Skeletal muscle tissue (tissue), 4 donors: ENCODE data around the gene CREBZF. TPM values are rescaled to one million over a fixed set of nuclear protein-coding genes. Genes with fewer than 3 reads are reported as not detected.

Experiments used
- H3K27ac ChIP-seq: one replicate; pipeline ENCODE4 v1.7.0; 2013; ENCODE audit warnings: mild to moderate bottlenecking, low read depth, low read length, inconsistent platforms
- H3K27me3 ChIP-seq, 3 donors: one replicate each; pipeline ENCODE4 v1.7.0; 2013; ENCODE audit warnings: low read length in 3 of 3; ENCODE audit not compliant: control insufficient read depth in 3 of 3, insufficient read depth in 3 of 3
- H3K36me3 ChIP-seq, 3 donors: one replicate each; pipeline ENCODE4 v1.7.0; 2013; ENCODE audit warnings: low read length in 3 of 3; ENCODE audit not compliant: control insufficient read depth in 3 of 3, insufficient read depth in 3 of 3
- H3K4me1 ChIP-seq, 3 donors: one replicate each; pipeline ENCODE4 v1.7.0; 2013; ENCODE audit warnings: low read length in 3 of 3, mild to moderate bottlenecking in 3 of 3; ENCODE audit not compliant: control insufficient read depth in 3 of 3, insufficient read depth in 3 of 3
- H3K4me3 ChIP-seq, 3 donors: one replicate each; pipeline ENCODE4 v1.7.0; 2013; ENCODE audit warnings: low read length in 3 of 3
- H3K9ac ChIP-seq, 3 donors: one replicate each; pipeline ENCODE4 v1.7.0; 2013; ENCODE audit warnings: low read length in 3 of 3, mild to moderate bottlenecking in 3 of 3, moderate library complexity in 2 of 3, low read depth in 1 of 3
- H3K9me3 ChIP-seq, 3 donors: one replicate each; pipeline ENCODE4 v1.7.0; 2013; ENCODE audit warnings: low read length in 3 of 3; ENCODE audit not compliant: control insufficient read depth in 3 of 3
- total RNA-seq: library from RNA; depleted of rRNA; stranded (reverse); fragments of >200 nt; gene quantifications from one replicate; pipeline ENCODE4 v1.2.3, GENCODE V29; 2014
- donor health status: Osteomylitis.

Gene CREBZF
- 28.7 TPM for total RNA-seq

- Histone ChIP-seq H3K27ac (peak within 1 kb of the TSS; percentile 98), H3K4me1 (peaks cover 11 to 34% (median 16%) of the 10 kb centered on the region in 3 donors), H3K9me3 (no peaks in the 10 kb centered on the region), H3K9ac (peak within 1 kb of the TSS; percentile 92 to 97 (median 96)), H3K4me3 (peak within 1 kb of the TSS; percentile 84 to 96 (median 88)), H3K27me3 (no peaks in the 10 kb centered on the region), H3K36me3 (peaks cover 0 to 10% (median 3%) of the 10 kb centered on the region in 3 donors)
Observed at GRCh38 chr11:85664615-85665481, at the start of gene CREBZF. Gene CREBZF (minus strand): TSS chr11:85665129. CDS start chr11:85664875, 254 bp downstream.

- H3K9me3 ChIP-seq = no peaks in the 10 kb centered on the region
- H3K27ac ChIP-seq = no peak overlapping the region
- H3K4me3 ChIP-seq = no peak overlapping the region
- no peak overlapping the region for H3K9ac ChIP-seq
- no peaks in the 10 kb centered on the region for H3K36me3 ChIP-seq
- no peaks in the 10 kb centered on the region for H3K27me3 ChIP-seq
- H3K4me1 ChIP-seq = peaks cover 0 to 14% (median 0%) of the 10 kb centered on the region in 3 donors
Observed at GRCh38 chr11:85712953-85713352, 48.0 kb upstream of the CREBZF start.

- no peak overlapping the region for H3K9ac ChIP-seq
- H3K4me3 ChIP-seq = no peak overlapping the region
- H3K4me1 ChIP-seq = peaks cover 0 to 2% (median 0%) of the 10 kb centered on the region in 3 donors
- no peak overlapping the region for H3K27ac ChIP-seq
- no peaks in the 10 kb centered on the region for H3K36me3 ChIP-seq
- no peaks in the 10 kb centered on the region for H3K27me3 ChIP-seq
- no peaks in the 10 kb centered on the region for H3K9me3 ChIP-seq
Observed at GRCh38 chr11:85710917-85711316, 46.0 kb upstream of the CREBZF start.

- Histone ChIP-seq H3K36me3 (no peaks in the 10 kb centered on the region), H3K27ac (no peak overlapping the region), H3K9me3 (no peaks in the 10 kb centered on the region), H3K27me3 (no peaks in the 10 kb centered on the region), H3K4me3 (no peak overlapping the region), H3K9ac (no peak overlapping the region), H3K4me1 (no peaks in the 10 kb centered on the region)
Observed at GRCh38 chr11:85709941-85710702, 45.2 kb upstream of the CREBZF start.

GRCh38 chr11:85705800-85706199, 40.9 kb upstream of the CREBZF start:
- H3K36me3 ChIP-seq = no peaks in the 10 kb centered on the region

GRCh38 chr11:85704967-85705366, 40.0 kb upstream of the CREBZF start:
- no peak overlapping the region for H3K4me3 ChIP-seq
- H3K9me3 ChIP-seq = no peaks in the 10 kb centered on the region
- no peaks in the 10 kb centered on the region for H3K4me1 ChIP-seq
- H3K27me3 ChIP-seq = no peaks in the 10 kb centered on the region
- H3K27ac ChIP-seq = no peak overlapping the region
- no peaks in the 10 kb centered on the region for H3K36me3 ChIP-seq
- no peak overlapping the region for H3K9ac ChIP-seq

More at GRCh38 chr11:85705800-85706199, 40.9 kb upstream of the CREBZF start:
- Histone ChIP-seq H3K9ac (no peak overlapping the region), H3K27ac (peak overlapping the region; percentile 49), H3K27me3 (no peaks in the 10 kb centered on the region), H3K4me1 (no peaks in the 10 kb centered on the region), H3K9me3 (no peaks in the 10 kb centered on the region), H3K4me3 (no peak overlapping the region)

GRCh38 chr11:85699957-85700741, 35.2 kb upstream of the CREBZF start:
- Histone ChIP-seq H3K4me3 (no peak overlapping the region), H3K27ac (no peak overlapping the region), H3K9ac (no peak overlapping the region), H3K4me1 (no peaks in the 10 kb centered on the region), H3K9me3 (no peaks in the 10 kb centered on the region), H3K27me3 (no peaks in the 10 kb centered on the region), H3K36me3 (peaks cover 0 to 14% (median 9%) of the 10 kb centered on the region in 3 donors)

GRCh38 chr11:85698195-85698594, 33.3 kb upstream of the CREBZF start:
- H3K27ac ChIP-seq = no peak overlapping the region
- H3K9ac ChIP-seq = no peak overlapping the region
- H3K4me1 ChIP-seq = no peaks in the 10 kb centered on the region
- H3K9me3 ChIP-seq = no peaks in the 10 kb centered on the region
- peaks cover 0 to 14% (median 9%) of the 10 kb centered on the region in 3 donors for H3K36me3 ChIP-seq
- H3K27me3 ChIP-seq = no peaks in the 10 kb centered on the region
- H3K4me3 ChIP-seq = no peak overlapping the region

GRCh38 chr11:85697747-85698146, 32.8 kb upstream of the CREBZF start:
- Histone ChIP-seq H3K9ac (no peak overlapping the region), H3K27me3 (no peaks in the 10 kb centered on the region), H3K4me3 (no peak overlapping the region), H3K27ac (no peak overlapping the region), H3K36me3 (peaks cover 0 to 14% (median 9%) of the 10 kb centered on the region in 3 donors), H3K4me1 (no peaks in the 10 kb centered on the region), H3K9me3 (no peaks in the 10 kb centered on the region)
